Activated naive CD8-positive, alpha-beta T cell (primary cell): ENCODE measurements around the gene UBR2.
"Not testable (repeated sequence)": the region's sequence is repeated elsewhere in the genome, so short reads cannot be mapped to it uniquely, and the experiment has no call there.

Source experiments
- H3K27ac Mint-ChIP-seq: one replicate; pipeline ENCODE4 v1.8.0; 2021; ENCODE audit warnings: mixed read lengths
- H3K27me3 Mint-ChIP-seq: one replicate; pipeline ENCODE4 v1.8.0; 2021; ENCODE audit warnings: mixed read lengths
- H3K36me3 Mint-ChIP-seq: one replicate; pipeline ENCODE4 v1.8.0; 2021; ENCODE audit warnings: mixed read lengths
- H3K4me1 Mint-ChIP-seq: one replicate; pipeline ENCODE4 v1.8.0; 2021; ENCODE audit warnings: low read depth, mixed read lengths
- H3K4me3 Mint-ChIP-seq: one replicate; pipeline ENCODE4 v1.8.0; 2021; ENCODE audit warnings: mild to moderate bottlenecking, mixed read lengths
- H3K9me3 Mint-ChIP-seq: one replicate; pipeline ENCODE4 v1.8.0; 2021; ENCODE audit warnings: low read depth, mixed read lengths

The UBR2 gene

GRCh38 chr6:42688281-42688680 lies 124.5 kb downstream of the UBR2 start:
- peak overlapping the region; percentile 30 for H3K27ac Mint-ChIP-seq
- H3K27me3 Mint-ChIP-seq, result no peaks in the 10 kb centered on the region
- H3K4me1 Mint-ChIP-seq, result peaks cover 31% of the 10 kb centered on the region
- H3K9me3 Mint-ChIP-seq, result no peaks in the 10 kb centered on the region
- no peak overlapping the region for H3K4me3 Mint-ChIP-seq
- peaks cover 10% of the 10 kb centered on the region for H3K36me3 Mint-ChIP-seq

- no peak overlapping the region for H3K4me3 Mint-ChIP-seq
- H3K27me3 Mint-ChIP-seq, result no peaks in the 10 kb centered on the region
- peak overlapping the region; percentile 85 for H3K27ac Mint-ChIP-seq
- H3K4me1 Mint-ChIP-seq, result peaks cover 42% of the 10 kb centered on the region
- peaks cover 12% of the 10 kb centered on the region for H3K36me3 Mint-ChIP-seq
- H3K9me3 Mint-ChIP-seq, result no peaks in the 10 kb centered on the region
Measured at GRCh38 chr6:42689371-42689770, 125.5 kb downstream of the UBR2 start.

- H3K36me3 Mint-ChIP-seq, result peaks cover 13% of the 10 kb centered on the region
- H3K27me3 Mint-ChIP-seq, result no peaks in the 10 kb centered on the region
- no peak overlapping the region for H3K4me3 Mint-ChIP-seq
- peak overlapping the region; percentile 85 for H3K27ac Mint-ChIP-seq
- no peaks in the 10 kb centered on the region for H3K9me3 Mint-ChIP-seq
- peaks cover 50% of the 10 kb centered on the region for H3K4me1 Mint-ChIP-seq
Measured at GRCh38 chr6:42690151-42690702, 126.4 kb downstream of the UBR2 start.

- Mint-ChIP-seq H3K4me3 (peak overlapping the region; percentile 7), H3K27ac (peak overlapping the region; percentile 85), H3K27me3 (no peaks in the 10 kb centered on the region), H3K36me3 (peaks cover 13% of the 10 kb centered on the region), H3K9me3 (no peaks in the 10 kb centered on the region), H3K4me1 (peaks cover 50% of the 10 kb centered on the region)
Measured at GRCh38 chr6:42690872-42691271, 127.0 kb downstream of the UBR2 start.

- Mint-ChIP-seq H3K9me3 (no peaks in the 10 kb centered on the region), H3K27ac (peak overlapping the region; percentile 83), H3K4me1 (peaks cover 50% of the 10 kb centered on the region), H3K4me3 (peak overlapping the region; percentile 17), H3K36me3 (peaks cover 16% of the 10 kb centered on the region), H3K27me3 (no peaks in the 10 kb centered on the region)
Measured at GRCh38 chr6:42692137-42692911, 128.5 kb downstream of the UBR2 start.

- Mint-ChIP-seq H3K27me3 (no peaks in the 10 kb centered on the region), H3K9me3 (no peaks in the 10 kb centered on the region), H3K4me1 (peaks cover 50% of the 10 kb centered on the region), H3K27ac (peak overlapping the region; percentile 93), H3K36me3 (peaks cover 11% of the 10 kb centered on the region), H3K4me3 (peak overlapping the region; percentile 63)
Measured at GRCh38 chr6:42693725-42694323, 130.0 kb downstream of the UBR2 start.

- H3K4me3 Mint-ChIP-seq, result no peak overlapping the region
- peaks cover 50% of the 10 kb centered on the region for H3K4me1 Mint-ChIP-seq
- no peaks in the 10 kb centered on the region for H3K27me3 Mint-ChIP-seq
- H3K9me3 Mint-ChIP-seq, result no peaks in the 10 kb centered on the region
- H3K27ac Mint-ChIP-seq, result peak overlapping the region; percentile 93
- peaks cover 11% of the 10 kb centered on the region for H3K36me3 Mint-ChIP-seq
Measured at GRCh38 chr6:42694586-42694985, 130.8 kb downstream of the UBR2 start.

GRCh38 chr6:42696526-42697267 lies 132.9 kb downstream of the UBR2 start:
- H3K4me1 Mint-ChIP-seq, result peaks cover 34% of the 10 kb centered on the region
- no peaks in the 10 kb centered on the region for H3K27me3 Mint-ChIP-seq
- no peaks in the 10 kb centered on the region for H3K9me3 Mint-ChIP-seq
- peak overlapping the region; percentile 9 for H3K27ac Mint-ChIP-seq
- peaks cover 11% of the 10 kb centered on the region for H3K36me3 Mint-ChIP-seq
- H3K4me3 Mint-ChIP-seq, result no peak overlapping the region

GRCh38 chr6:42697268-42697655 lies 133.4 kb downstream of the UBR2 start:
- Mint-ChIP-seq H3K27ac (no peak overlapping the region), H3K4me1 (peaks cover 29% of the 10 kb centered on the region), H3K27me3 (no peaks in the 10 kb centered on the region), H3K36me3 (peaks cover 11% of the 10 kb centered on the region), H3K9me3 (no peaks in the 10 kb centered on the region), H3K4me3 (no peak overlapping the region)

- no peaks in the 10 kb centered on the region for H3K9me3 Mint-ChIP-seq
- no peak overlapping the region for H3K4me3 Mint-ChIP-seq
- no peaks in the 10 kb centered on the region for H3K27me3 Mint-ChIP-seq
- H3K4me1 Mint-ChIP-seq, result peaks cover 20% of the 10 kb centered on the region
- peaks cover 11% of the 10 kb centered on the region for H3K36me3 Mint-ChIP-seq
- no peak overlapping the region for H3K27ac Mint-ChIP-seq
Measured at GRCh38 chr6:42698217-42698616, 134.4 kb downstream of the UBR2 start.

- no peak overlapping the region for H3K27ac Mint-ChIP-seq
- H3K36me3 Mint-ChIP-seq, result no peaks in the 10 kb centered on the region
- no peaks in the 10 kb centered on the region for H3K9me3 Mint-ChIP-seq
- H3K27me3 Mint-ChIP-seq, result no peaks in the 10 kb centered on the region
- H3K4me1 Mint-ChIP-seq, result no peaks in the 10 kb centered on the region
- H3K4me3 Mint-ChIP-seq, result no peak overlapping the region
Measured at GRCh38 chr6:42702200-42702599, 138.4 kb downstream of the UBR2 start.

- not testable (repeated sequence) for H3K4me1 Mint-ChIP-seq, H3K27me3 Mint-ChIP-seq, H3K9me3 Mint-ChIP-seq, H3K4me3 Mint-ChIP-seq, H3K36me3 Mint-ChIP-seq, H3K27ac Mint-ChIP-seq
Measured at GRCh38 chr6:42702786-42703185, 139.0 kb downstream of the UBR2 start.

- no peaks in the 10 kb centered on the region for H3K36me3 Mint-ChIP-seq
- no peak overlapping the region for H3K4me3 Mint-ChIP-seq
- H3K9me3 Mint-ChIP-seq, result no peaks in the 10 kb centered on the region
- H3K27me3 Mint-ChIP-seq, result no peaks in the 10 kb centered on the region
- H3K27ac Mint-ChIP-seq, result no peak overlapping the region
- H3K4me1 Mint-ChIP-seq, result no peaks in the 10 kb centered on the region
Measured at GRCh38 chr6:42704251-42704936, 140.6 kb downstream of the UBR2 start.

- H3K4me1 Mint-ChIP-seq, result no peaks in the 10 kb centered on the region
- H3K36me3 Mint-ChIP-seq, result no peaks in the 10 kb centered on the region
- H3K27me3 Mint-ChIP-seq, result no peaks in the 10 kb centered on the region
- no peak overlapping the region for H3K27ac Mint-ChIP-seq
- no peak overlapping the region for H3K4me3 Mint-ChIP-seq
- no peaks in the 10 kb centered on the region for H3K9me3 Mint-ChIP-seq
Measured at GRCh38 chr6:42704937-42705374, 141.1 kb downstream of the UBR2 start.
